ENCODE measurements around the gene HCRTR1.

Gene HCRTR1

DNA sequence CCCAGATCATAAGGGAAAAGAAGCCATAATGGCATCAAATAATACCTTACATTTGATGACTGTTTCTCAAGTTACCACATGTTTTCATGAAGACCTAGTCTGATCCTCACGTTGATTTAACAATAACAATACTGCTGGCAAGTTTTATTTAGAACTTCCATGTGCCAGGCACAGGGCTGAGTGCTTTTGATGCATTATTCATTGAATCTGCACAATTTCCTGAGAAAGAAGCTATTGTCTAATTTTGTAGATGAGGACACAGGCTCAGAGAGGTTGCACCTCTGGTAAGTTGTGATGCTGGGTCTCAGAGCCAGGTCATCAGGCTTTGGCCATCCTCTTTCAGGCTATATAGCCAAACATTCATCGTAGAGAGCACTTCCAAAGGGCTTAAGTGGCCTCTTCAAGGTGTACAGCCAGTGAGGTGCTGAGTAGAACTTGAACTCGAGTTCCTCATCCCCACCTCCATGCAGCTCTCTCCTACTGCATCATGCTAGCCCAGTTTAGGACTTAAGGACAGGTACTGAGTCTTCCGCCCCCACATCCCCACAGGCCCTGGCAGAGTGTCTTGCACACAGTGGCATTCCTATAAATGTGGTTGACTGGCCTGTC lies 35.5 kb downstream of the HCRTR1 start:
- DNase-seq: no peak

GRCh38 chr1:31653717-31654473 lies 36.4 kb downstream of the HCRTR1 start:
- DNase-seq: no peak

GRCh38 chr1:31654474-31654776 lies 36.9 kb downstream of the HCRTR1 start:
- DNase-seq: no peak

GRCh38 chr1:31655104-31655503 lies 37.6 kb downstream of the HCRTR1 start:
- no peak for DNase-seq

DNA sequence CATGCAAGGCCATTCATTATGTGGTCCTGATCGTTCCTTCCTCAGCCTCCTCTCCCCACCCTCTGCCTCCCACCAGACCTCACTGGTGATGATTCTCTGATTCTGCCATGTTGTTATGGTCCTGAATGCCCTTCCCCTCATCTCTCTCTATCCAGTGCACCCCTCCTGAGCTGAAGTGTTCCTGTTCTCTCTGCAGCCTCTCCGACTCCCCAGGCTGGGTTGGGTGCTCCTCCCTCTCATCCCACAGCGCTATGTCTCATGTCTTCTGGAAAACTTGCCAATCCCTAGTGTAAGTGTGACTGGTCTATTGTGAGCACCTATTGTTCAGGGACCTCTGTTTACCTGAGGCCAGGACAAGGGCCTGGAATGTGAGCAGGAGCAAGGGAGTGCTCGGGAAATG lies 38.3 kb downstream of the HCRTR1 start:
- no peak for DNase-seq

DNA sequence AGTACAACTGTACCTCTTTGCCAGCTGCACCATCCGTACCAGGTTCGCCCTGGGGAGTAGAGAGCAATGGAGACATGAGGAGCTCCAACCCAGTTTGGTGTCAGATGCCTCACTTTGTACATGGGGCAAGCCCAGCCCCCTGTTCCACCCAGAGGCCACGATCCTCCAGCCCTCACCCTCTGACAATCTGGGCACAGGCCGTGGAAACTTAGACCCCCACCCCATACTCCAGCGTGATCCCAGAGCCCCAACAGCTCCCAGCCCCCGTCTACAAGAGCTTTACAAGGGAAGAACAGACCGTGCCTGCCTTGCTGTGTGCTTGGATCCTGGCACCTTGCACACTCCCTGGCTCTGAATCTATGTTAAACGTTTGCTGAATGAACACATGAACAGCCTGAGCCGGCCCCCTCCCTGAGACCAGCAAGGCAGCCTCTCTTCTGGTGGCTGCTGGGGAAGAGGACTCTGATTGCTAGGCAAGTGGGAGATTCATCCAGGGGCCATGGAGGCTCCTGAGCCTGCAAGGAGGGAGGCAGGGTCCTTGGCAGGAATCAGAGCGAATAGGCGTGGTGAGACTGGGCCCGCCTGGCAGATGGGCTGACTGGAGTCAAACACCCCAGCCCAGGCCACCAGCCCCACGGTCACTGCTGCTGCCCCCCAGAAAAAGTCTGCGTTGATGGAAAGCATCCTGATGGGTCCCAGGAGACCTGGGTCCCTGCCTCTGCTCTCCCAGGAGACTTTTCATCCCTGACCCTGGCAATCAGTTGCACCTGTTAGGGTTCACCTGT lies 39.7 kb downstream of the HCRTR1 start:
- no peak for DNase-seq

DNA sequence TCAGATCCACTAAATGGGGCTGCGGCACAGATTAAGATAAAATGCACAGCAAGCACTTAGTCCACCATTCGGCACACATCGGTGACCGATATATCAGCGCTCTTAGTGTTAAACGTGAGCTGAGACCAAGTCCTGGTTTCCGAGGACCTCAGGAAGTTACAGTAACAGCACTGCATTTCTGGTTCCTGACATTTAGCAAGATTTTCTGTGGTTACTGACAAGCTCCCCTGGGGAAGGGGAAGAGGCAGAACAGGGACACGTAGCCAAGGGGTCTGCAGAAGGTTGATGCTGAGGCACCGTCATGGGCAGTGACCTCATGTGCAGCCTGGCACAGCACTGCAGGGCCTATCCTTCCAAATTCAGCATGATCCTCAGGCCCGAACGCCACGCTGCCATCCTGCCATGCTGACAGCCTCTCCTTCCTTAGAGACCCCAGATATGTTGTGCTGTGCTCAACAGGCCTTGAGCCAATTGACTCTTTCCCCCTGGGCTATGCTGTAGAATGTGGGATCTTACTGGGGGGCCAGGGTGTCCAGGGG lies 40.6 kb downstream of the HCRTR1 start:
- DNase-seq: no peak

- no peak for DNase-seq
Measured at GRCh38 chr1:31658721-31659120, 41.2 kb downstream of the HCRTR1 start.

DNA sequence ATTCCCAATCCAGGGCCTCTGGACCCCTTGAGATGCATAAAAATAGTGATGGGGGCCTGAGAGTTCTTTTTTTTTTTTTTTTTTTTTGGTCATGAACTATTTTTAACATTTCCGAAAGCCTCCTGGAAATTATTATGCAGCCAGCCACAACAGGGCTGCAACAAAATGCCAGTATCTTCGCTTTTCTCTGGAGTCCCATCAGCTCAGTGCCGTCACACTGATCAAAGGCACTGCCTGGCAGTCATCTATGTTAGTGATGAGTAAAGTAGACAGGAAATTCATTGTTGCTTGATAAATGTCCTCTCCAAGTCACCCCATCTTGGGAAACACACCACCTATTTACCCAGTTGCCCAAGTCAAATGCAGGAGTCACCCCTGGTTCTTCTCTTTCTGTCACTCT lies 42.4 kb downstream of the HCRTR1 start:
- no peak for DNase-seq

DNA sequence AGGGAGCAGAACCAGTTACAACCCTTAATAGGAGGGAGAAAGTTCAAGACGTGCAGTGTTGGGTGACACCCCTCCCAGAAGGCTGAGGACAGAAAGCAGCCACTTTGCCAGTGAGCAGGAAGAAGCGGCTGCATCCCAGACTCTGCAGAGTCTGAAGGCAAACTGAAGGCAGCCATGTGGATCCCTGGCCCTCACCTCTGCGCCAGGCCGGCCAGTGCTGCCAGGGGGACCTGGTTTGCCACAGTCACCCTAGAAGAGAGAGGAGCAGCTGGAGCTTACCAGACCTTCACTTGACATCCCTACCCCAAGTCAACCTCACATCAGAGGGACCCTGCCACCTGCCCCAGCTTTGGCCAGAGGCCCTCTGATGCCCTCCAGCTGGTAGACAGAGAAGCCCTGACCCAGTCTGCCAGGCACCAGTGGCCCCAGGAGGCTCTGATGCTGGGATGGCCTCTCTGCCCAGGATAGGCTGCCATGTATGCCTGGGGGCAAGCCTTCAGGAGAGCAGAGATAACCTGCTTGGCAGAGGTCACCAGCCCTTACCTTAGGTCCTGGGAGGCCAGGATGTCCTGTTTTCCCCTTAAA lies 43.5 kb downstream of the HCRTR1 start:
- DNase-seq: no peak

- no peak for DNase-seq
Measured at GRCh38 chr1:31661856-31662255, 44.4 kb downstream of the HCRTR1 start.

DNA sequence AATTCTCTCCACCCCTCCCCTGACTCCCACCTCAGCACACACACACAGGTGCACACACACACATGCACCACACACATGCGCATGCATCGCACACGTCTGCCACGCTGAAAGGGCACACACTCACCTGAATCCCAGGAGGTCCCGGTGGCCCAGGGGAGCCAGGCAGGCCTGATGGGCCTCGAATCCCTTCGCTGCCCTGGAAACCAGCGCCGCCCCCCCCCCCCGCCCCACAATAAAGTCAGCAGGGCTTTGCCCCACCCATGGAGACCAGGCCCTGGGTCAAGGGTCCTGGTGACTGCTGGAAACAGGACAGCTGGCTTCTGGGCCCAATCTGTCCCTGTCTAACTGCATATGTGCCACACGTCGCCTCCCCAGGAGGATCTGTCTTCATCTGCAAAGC lies 45.0 kb downstream of the HCRTR1 start:
- DNase-seq: no peak

- peak in 1 of 2 experiments; percentile 42 for DNase-seq
Measured at GRCh38 chr1:31663622-31664452, 46.3 kb downstream of the HCRTR1 start.

DNA sequence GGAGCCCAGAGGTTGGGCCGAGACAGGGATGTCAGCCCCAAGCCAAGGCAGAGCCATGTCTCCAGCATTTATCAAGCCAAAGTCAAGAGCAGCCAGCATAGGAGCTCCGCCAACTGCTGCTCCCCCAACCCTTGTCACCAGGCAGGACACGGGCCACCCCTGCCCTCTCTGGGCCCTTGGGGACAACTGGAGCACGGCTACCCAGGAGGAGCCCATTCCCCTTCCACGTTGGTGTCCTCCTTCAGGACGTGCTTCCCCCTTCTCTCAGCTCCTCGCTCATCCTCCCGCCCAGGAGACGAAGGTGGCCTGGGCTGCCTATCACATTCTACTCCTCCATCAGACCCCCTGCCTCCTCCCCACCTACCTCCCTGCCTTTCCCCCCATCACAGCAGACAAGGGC lies 47.0 kb downstream of the HCRTR1 start:
- no peak for DNase-seq

GRCh38 chr1:31665234-31665878 lies 47.9 kb downstream of the HCRTR1 start:
- DNase-seq: no peak

- DNase-seq: no peak
Measured at GRCh38 chr1:31666263-31666963, 48.9 kb downstream of the HCRTR1 start.

DNA sequence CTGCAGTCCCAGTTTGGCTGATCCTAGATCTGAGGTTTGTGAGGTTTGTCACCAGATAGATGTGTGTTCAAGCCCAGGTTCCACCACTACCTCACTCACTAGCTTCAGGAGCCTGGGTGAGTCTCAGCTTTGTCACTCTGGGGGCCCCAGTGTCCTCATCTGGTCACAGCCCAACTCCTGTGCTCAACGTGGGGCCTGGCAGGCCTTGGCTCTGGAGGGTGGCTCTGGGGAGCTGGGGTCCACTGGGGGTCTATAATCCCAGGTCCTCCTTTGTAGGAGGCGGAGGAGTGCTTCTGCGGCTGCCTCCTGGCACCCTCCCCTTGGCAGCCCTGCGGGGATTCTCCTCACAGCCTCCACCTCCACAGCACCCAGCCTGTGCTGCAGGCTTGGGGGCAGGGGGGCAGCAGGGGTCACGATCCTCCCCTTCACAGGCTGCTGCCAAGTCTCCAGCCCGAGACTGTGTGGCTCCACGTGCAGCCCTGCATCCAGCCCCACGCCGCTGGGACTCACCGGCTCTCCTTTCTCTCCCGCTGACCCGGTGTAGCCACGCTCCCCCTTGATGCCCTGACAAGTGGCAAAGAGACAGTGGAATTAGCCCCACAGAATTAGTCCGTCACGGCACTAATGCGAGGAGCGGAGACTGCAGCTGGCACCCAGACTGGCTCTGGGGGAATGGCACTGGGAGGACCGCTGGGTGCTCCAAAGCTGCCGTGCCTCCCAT lies 49.7 kb downstream of the HCRTR1 start:
- no peak for DNase-seq

- DNase-seq: no peak
Measured at GRCh38 chr1:31668303-31668883, 50.9 kb downstream of the HCRTR1 start.

GRCh38 chr1:31669433-31669785 lies 51.9 kb downstream of the HCRTR1 start:
- DNase-seq: no peak

Measured in NCI-H187 (cell line).